SHP77 (cell line): Measurements from ENCODE around the gene TXNRD2.
"Not testable (repeated sequence)": the region's sequence is repeated elsewhere in the genome, so short reads cannot be mapped to it uniquely, and the experiment has no call there.

Experiments
- DNase-seq, 2 experiments: peaks; one replicate each; lab custom pipeline; 2025; lab: John Stamatoyannopoulos, UW

The TXNRD2 gene

DNA sequence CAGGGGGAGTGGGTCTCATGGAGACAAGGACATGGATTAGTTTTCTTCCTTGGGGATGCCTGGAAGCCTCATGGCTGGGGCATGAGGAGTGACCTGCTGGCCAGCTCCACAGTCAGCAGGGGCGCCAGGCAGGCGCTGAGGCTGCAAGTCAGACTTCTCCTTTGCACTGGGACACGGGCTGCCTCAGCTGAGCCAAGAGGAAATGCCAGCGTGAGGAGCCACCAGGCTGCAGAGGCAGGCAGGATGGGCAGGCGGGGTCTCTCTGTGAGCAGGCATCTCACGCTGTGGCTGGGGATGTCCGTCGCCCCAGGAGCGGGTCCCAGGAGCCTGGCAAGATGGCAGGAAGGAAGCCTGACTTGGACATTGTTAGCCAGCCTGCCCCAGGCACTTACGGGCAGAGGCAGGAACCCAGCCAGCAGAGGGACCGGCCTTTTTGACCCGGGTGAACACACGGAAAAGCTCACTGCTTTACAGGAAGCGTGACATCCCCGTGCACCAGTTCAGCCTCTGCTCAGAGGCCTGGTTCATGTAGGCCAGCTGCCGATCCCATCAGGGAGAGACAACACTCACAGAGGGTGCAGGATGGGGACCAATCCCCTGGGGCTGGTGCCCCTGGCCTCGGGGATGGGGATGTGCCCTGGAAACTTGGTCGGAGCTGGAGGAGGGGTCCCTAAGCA lies 97.1 kb downstream of the TXNRD2 start:
- no peak for DNase-seq

DNA sequence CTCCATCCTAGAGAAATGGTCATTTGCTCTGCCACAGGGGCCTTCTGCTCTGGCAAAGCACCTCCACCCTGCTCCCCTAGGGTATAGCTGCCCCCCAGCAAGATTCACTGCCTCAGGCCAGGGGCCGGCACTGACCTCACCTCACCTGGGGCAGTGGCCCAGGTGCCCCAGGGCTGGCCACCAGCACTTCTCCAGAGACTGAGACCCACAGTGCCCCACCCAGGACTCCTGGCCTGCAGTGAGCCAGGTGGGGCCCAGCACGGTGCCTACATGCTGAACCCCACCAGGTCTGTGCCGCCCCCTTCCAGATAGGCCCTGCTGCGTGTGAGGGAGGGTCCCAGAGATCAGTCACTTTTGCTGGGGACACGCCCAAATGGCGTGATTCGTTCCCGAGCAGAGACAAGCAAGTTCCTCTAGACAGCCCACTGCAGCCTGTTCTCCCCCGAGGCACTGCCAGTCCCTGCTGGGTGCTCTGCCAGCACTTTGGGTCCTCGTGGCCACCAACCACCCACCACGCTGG lies 97.7 kb downstream of the TXNRD2 start:
- DNase-seq = no peak

DNA sequence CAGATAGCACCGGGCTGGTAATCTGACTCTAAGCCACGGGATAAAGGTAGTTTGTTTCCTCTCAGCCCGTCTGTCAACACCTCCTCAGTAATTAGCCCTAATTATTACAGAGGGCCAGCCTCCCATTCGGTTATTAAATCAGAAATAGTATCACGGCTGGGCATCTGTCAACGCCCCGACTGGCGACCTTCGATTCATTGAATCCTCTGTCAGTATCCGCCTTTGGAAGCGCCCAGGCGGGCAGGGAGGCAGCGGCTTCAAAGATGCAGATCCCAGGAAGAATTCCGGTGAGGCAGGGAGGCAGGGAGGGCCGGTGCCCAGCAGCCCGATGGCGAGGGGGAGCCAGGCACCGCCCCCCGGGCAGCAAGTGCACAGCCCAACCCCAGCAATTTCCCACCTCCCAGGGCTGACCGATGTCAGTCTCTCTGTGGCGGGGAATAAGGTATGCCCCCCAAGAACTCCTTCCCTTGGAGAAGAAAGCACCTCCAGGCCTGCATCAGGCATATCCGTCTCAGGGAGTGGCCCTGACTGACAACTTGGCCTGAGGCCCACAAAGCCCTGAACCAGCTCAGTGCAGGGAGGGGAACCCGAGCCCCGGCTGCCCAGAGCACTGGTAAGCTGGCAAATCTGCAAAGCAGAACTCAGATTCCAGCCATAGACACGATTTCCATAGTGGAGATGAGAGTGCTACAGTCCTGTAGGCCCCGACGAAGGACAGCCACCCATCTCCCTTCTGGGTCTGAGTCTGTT lies 98.3 kb downstream of the TXNRD2 start:
- DNase-seq = no peak

DNA sequence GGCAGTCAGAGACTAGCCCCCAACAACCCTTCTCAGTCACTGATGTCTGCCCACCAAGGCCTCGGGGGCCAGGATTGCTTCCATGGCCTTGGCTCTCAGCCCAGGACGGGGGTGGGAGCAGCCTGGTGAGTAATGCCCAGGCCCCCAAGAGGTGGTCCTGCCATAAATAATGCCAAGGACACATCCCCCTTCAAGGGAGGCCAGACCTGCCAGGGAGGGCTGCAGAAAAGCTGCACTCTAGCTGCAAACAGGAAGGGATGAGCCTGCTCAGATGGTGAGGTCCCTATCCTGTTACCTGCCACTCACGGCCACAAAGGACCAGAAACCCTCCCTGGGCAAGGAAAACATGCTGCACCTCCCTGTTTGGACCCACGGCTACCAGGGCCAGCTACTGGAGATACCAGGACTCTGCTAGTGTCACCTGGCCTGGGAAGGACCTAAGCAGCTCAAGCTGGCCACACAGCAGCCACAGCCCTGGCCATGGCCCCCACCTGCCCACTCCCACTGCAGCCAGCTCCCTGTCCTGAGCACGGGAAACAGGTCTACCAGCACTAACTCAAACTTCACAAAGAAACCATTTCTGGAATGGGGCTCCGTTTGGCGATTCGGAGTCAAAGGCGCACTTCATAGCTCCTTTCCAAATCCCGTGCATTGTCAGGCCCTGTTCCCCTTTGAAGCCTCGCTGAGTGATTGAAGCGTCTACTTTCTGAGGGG lies 99.1 kb downstream of the TXNRD2 start:
- no peak for DNase-seq

DNA sequence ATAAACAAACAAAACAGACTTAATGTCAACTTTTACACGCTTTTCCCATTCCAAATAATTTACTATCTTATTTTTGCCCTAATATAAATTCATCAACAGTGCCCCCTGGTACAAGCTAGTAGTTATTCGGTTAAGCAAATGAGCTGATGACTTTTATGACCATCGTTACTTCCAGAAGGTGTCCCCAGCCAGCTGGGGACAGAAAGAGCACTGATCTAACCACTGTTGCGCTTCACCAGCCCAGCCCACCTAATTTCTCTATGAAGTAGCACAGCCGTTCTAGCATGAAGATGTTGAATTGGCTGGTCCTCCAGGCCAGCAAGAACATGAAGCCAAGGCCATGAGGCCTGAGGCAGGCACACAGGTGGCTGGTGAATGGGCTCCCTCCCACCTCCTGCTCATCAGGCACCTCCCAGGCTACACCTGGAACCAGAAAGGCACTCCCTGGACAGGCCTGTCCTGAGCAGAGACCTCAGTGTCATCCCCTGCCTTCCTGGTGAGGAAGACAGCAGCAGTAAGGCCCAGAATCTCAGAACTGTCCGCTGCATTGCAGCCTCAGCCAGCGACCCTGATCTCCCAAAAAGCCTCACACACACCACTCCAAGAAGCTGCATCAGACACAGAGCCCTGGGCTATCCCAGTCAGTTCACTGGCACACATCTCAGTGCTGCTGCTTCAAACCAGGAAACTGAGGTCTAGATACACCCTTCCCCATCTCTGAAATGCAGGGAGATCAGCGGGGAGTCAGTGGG lies 99.8 kb downstream of the TXNRD2 start:
- no peak for DNase-seq

DNA sequence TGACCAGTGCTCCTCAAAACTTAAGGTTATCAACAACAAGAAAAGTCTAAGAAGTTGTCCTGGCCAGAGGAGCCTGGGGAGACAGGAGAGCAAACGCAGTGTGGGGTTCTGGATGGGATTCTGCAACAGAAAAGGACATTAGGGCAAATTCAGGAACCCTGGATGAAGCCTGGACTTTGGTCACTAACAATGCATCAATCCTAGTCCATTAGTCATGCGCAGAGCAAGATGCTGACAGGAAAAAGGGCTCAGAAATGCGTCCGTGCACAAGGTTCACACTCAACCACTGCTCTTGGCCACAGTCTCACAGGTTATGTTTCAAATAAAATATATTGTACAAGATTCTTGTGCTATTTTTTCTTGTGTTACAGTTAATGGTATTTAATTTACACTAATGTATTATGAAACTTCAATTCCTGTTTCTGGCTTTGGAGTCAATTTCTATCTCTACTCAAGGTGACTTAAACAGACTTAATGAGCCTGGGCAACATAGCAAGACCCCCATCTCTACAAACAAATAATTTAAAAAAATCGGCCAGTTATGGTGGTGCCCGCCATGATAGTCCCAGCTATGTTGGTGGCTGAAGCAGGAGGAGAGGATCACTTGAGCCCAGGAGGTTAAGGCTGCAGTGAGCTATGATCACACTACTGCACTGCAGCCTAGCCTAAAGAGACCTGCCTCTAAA lies 100.5 kb downstream of the TXNRD2 start:
- DNase-seq = no peak

DNA sequence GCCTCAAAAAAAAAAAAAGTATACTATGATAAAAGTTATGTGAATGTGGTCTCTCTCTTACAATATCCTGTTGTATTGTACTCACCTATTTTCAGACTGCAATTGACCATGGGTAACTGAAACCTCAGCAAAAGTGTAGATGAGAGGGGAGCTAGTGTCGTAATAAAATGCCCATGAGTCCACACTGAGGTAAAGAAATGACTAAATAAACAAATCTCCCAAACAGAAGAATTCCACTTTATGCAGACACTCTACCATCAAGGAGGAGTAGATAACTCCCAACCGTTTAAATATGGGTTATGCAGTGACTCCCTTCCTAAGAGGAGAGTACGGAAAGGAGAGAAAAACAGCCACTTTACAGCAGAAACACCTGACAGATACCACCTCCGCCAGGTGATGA lies 101.6 kb downstream of the TXNRD2 start:
- DNase-seq = no peak

DNA sequence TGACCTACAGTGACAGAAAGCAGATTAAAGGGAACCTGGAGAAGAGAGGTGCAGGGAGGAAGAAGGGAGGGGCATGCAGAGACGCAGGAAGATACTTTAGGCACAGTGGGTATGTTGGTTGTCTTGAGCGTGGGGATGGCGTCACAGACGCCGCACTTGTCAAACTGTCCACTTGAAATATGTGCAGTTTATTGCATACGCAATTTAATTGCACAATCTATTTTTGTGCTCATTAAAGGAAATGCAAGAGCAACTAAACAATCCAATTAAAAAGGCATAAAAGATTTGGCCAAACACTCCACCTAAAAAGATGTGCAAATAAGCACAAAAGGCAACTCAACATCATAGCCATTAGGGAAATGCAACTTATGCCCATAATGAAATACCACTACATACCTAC lies 103.7 kb downstream of the TXNRD2 start:
- no peak for DNase-seq

DNA sequence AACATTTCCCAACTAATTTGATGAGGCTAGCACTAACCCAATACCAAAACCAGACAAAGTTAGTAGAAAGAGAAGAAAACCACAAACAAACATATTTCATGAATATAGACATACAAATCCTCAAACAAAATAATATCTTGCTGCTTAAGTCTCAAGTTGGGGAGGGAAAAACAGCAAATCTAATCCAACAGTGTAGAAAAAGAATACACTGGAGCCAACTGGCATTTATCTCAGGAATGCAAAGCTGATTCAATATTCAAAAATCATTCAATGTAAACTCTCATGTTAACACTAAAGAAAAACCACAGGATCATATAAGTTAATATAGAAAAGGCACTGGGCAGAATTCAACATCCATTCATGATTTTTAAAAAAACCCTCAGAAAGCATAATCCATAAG lies 105.1 kb downstream of the TXNRD2 start:
- DNase-seq = no peak

DNA sequence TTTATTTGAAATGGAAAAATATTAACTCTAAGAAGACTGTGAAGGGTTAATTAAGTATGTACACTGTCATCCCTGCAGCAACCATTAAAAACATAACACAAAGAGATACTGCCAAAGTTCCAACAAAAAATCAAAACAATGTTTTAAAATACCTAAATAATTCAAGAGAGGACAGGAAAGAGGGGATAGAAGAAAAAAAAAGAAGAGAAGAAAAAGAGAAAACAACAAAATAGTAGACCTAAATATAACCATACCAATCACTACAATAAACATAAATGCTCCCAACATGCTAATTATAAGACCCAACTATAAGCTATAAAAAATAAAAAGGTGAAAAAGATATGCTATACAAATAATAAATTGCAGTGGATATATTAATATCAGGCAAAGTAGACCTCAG lies 107.0 kb downstream of the TXNRD2 start:
- no peak for DNase-seq

DNA sequence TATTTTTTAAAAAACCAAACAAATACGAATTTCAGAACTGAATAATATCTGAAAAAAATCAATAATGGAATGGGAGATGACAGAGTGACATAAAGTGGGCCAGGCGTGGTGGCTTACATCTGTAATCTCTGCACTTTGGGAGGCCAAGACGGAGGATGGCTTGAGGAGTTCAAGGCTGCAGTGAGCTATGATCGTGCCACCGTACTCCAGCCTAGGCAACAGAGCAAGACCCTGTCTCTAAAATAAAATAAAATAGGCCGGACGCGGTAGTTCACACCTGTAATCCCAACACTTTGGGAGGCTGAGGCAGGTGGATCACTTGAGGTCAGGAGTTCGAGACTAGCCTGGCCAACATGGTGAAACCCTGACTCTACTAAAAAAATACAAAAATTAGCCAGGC lies 108.3 kb downstream of the TXNRD2 start:
- DNase-seq = not testable (repeated sequence)

DNA sequence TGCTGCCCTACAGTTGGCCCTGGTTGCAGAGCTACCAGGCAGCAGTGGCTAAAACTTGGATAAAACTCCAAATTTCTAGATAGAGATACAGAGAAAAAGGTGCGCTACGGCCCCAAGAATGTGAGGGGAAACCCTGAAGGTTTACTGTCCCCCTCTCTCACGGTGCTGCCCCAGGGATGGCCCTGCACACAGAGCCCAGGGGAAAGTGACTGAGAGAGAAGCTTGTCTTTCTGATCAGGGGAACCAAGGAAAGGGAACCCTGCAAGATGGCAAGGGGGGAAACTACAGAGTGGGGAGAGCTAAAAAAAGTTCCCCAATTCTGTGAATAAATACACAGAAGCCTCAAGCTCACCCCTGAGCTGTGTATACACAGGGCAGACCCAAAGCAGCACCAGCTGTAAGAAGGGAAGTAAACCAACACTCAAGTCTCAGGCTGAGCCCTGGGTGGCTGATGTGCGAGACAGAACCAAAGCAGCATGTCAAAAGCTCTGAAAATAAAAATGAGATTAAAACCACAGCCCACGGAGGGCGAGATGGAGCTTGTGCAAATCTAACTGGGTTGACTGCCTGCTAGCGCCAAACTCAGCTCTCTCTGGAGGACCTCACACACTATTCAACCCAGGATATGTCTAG lies 109.0 kb downstream of the TXNRD2 start:
- DNase-seq = no peak

DNA sequence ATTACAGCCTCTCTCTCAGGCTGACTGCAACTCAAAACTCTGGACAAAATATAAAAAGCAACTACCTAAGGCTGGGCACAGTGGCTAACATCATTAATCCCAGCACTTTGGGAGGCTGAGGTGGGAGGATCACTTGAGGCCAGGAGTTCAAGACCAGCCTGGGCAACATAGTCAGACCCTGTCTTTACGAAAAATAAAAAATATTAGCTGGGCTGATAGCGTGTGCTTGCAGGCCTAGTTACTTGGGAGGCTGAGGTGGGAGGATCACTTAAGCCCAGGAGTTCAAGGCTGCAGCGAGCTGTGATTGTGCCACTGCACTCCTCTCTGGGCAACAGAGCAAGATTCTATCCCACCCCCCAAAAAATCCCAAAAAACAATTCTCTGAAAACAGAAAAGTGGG lies 109.6 kb downstream of the TXNRD2 start:
- DNase-seq = not testable (repeated sequence)

DNA sequence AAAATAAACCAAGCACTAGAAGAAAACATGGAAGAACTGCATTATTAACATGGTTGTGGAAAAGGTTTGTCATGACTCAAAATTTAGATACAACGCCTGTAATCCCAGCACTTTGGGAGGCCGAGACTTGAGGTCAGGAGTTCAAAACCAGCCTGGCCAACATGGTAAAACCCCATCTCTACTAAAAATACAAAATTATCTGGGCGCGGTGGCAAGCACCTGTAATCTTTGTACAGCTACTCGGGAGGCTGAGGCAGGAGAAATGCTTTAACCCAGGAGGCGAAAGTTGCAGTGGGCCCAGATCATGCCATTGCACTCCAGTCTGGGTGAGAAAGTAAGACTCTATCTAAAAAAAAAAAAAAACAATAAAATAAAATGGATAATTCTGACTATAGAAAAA lies 110.6 kb downstream of the TXNRD2 start:
- DNase-seq = no peak

DNA sequence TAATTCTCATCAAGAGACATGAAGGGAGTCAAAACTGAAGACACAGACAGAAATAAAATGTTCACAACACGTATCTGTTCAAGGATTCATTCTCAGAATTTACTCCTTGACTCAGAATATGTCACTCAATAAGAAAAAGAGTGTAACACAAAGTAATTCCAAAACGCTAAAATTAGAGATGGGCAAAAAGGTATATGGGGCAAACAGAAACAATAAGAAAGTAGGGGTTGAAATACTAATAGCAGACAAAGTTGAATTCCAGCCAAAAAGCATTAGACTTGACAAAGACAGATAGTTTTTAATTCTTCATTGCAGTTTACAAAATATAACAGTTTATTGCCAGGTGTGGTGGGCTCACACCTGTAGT lies 113.6 kb downstream of the TXNRD2 start:
- DNase-seq = no peak

DNA sequence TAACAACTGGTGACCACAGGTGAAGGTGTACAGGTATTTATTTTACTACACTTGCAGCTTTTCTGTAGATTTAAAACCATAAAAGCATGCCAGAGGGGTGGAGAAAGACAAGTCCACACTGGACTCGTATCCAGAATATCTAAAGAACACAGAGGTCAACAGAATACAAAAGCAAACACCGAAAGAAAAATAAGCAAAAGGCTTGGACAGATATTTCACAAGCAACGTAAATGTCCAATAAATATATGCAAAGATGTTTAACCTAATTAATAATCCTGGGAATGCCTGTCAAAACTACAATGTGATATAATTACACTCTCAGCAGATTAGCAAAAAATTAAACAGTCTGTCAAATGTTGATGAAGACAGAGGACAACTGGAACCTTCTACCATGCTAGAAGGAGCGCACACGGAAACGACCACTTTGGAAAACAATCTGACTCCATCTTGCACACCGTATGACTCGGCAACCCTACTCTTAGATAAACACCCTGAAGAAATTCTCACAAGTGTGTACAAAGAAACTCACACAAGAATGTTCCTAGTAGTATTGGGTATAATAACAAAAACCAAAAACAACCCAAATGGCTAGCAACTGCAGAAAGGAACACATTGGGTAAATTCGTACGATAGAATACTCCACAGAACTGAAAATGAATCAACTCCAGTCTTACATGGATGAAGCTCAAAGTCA lies 114.1 kb downstream of the TXNRD2 start:
- DNase-seq = no peak

DNA sequence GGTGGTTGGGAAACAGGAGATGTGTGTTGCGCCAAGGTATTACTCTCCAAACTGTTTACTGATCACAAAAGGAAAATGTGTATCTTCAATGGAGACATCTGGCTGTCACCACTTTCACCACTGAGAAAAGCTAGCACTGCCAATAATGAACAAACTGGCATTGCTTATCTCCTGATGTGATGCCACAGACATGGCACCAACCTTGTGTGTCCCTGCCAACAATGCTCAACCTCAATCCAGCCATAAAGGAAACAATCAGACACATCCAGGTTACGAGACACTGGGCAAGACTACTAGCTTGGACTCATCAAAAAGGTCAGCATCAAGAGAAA lies 115.0 kb downstream of the TXNRD2 start:
- DNase-seq = no peak

DNA sequence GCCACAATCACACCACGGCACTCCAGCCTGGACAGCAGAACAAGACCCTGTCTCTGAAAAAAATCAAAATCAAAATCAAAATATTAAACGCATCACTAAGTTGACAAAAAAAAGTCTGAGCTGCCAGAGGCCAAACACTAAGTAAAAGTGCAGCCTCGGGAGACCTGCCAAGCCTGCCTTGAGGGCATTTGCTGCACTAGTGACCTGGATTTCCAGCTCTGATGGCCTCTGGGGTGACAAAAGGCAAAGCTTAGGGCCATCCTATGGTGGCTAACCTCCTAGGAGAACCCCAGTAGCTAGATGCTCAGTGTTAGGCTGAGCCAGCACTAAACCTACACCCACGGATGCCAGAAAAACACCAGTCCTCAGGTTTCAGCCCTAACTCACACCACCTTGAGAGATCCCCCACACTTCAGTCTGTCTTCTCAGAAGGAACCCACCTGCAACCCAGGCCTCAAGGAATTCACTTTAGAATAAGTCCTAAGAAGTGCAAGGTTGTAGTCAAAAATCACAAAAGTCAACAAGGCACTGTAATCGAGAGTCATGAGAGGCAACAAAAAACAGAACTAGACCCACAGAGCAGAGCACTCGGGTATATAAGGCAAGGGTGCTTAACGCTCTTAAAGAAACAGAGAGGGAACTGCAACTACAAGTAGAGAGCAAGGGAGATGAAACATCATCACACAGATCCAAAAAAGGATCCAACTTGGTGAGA lies 115.6 kb downstream of the TXNRD2 start:
- DNase-seq = no peak
